KOPT-K1 (cell line): Measurements from ENCODE around the gene PEX16.
"Not testable (repeated sequence)": the region's sequence is repeated elsewhere in the genome, so short reads cannot be mapped to it uniquely, and the experiment has no call there.

Source experiments
- H3K27ac ChIP-seq: fragments of 200-600 bp; sonication (generic); 2 replicates; pipeline ENCODE4 v1.5.1; 2016; ENCODE audit warnings: antibody characterized with exemption, mild to moderate bottlenecking, low read depth, low read length; ENCODE audit not compliant: poor library complexity, severe bottlenecking
- H3K36me3 ChIP-seq: fragments of 200-600 bp; sonication (generic); 2 replicates; pipeline ENCODE4 v1.5.1; 2017; ENCODE audit warnings: antibody characterized with exemption, mild to moderate bottlenecking, low read length, moderate library complexity; ENCODE audit not compliant: insufficient read depth
- H3K9me3 ChIP-seq: fragments of 200-600 bp; sonication (generic); 2 replicates; pipeline ENCODE4 v1.5.1; 2017; ENCODE audit warnings: antibody characterized with exemption, low read length, mild to moderate bottlenecking; ENCODE audit not compliant: insufficient read depth, poor library complexity, severe bottlenecking

The PEX16 gene

GRCh38 chr11:45900916-45901617, 16.6 kb downstream of the PEX16 start:
- Histone ChIP-seq H3K27ac (no peak overlapping the region), H3K9me3 (no peaks in the 10 kb centered on the region), H3K36me3 (no peaks in the 10 kb centered on the region)

GRCh38 chr11:45900175-45900800, 17.4 kb downstream of the PEX16 start:
- not testable (repeated sequence) for H3K36me3 ChIP-seq, H3K9me3 ChIP-seq, H3K27ac ChIP-seq

GRCh38 chr11:45899448-45900174, 18.1 kb downstream of the PEX16 start:
- H3K27ac ChIP-seq = no peak overlapping the region
- H3K36me3 ChIP-seq = no peaks in the 10 kb centered on the region
- no peaks in the 10 kb centered on the region for H3K9me3 ChIP-seq

GRCh38 chr11:45899086-45899447, 18.6 kb downstream of the PEX16 start:
- Histone ChIP-seq H3K36me3 (no peaks in the 10 kb centered on the region), H3K9me3 (no peaks in the 10 kb centered on the region), H3K27ac (no peak overlapping the region)

GRCh38 chr11:45897556-45897955, 20.1 kb downstream of the PEX16 start:
- H3K27ac ChIP-seq = no peak overlapping the region
- H3K36me3 ChIP-seq = no peaks in the 10 kb centered on the region
- no peaks in the 10 kb centered on the region for H3K9me3 ChIP-seq

GRCh38 chr11:45896422-45896984, 21.2 kb downstream of the PEX16 start:
- H3K36me3 ChIP-seq = no peaks in the 10 kb centered on the region
- H3K9me3 ChIP-seq = no peaks in the 10 kb centered on the region
- H3K27ac ChIP-seq = no peak overlapping the region

GRCh38 chr11:45895553-45896259, 22.0 kb downstream of the PEX16 start:
- no peaks in the 10 kb centered on the region for H3K36me3 ChIP-seq
- H3K9me3 ChIP-seq = no peaks in the 10 kb centered on the region
- H3K27ac ChIP-seq = no peak overlapping the region

GRCh38 chr11:45894555-45895247, 23.0 kb downstream of the PEX16 start:
- no peaks in the 10 kb centered on the region for H3K36me3 ChIP-seq
- no peak overlapping the region for H3K27ac ChIP-seq
- no peaks in the 10 kb centered on the region for H3K9me3 ChIP-seq

GRCh38 chr11:45892856-45893255, 24.8 kb downstream of the PEX16 start:
- Histone ChIP-seq H3K27ac (no peak overlapping the region), H3K36me3 (no peaks in the 10 kb centered on the region), H3K9me3 (no peaks in the 10 kb centered on the region)

- Histone ChIP-seq H3K27ac (no peak overlapping the region), H3K9me3 (no peaks in the 10 kb centered on the region), H3K36me3 (no peaks in the 10 kb centered on the region)
Measured at GRCh38 chr11:45890886-45891550, 26.7 kb downstream of the PEX16 start.

GRCh38 chr11:45889966-45890365, 27.7 kb downstream of the PEX16 start:
- Histone ChIP-seq H3K9me3 (no peaks in the 10 kb centered on the region), H3K27ac (no peak overlapping the region), H3K36me3 (no peaks in the 10 kb centered on the region)

- no peaks in the 10 kb centered on the region for H3K36me3 ChIP-seq
- no peaks in the 10 kb centered on the region for H3K9me3 ChIP-seq
- H3K27ac ChIP-seq = no peak overlapping the region
Measured at GRCh38 chr11:45889555-45889954, 28.1 kb downstream of the PEX16 start.

- Histone ChIP-seq H3K27ac (no peak overlapping the region), H3K36me3 (no peaks in the 10 kb centered on the region; the same call in 1 of the 2 replicates), H3K9me3 (no peaks in the 10 kb centered on the region)
Measured at GRCh38 chr11:45887587-45887986, 30.1 kb downstream of the PEX16 start.
